Measurements from ENCODE around the gene RPS6KA1.
"Not testable (repeated sequence)": the region's sequence is repeated elsewhere in the genome, so short reads cannot be mapped to it uniquely, and the experiment has no call there.

The RPS6KA1 gene

GRCh38 chr1:26529655-26530409 is at the start of gene RPS6KA1:
Gene RPS6KA1, plus strand, starts transcription at chr1:26529761. Its CDS starts 160 bp downstream, at chr1:26529921.
- peak; percentile 67 for DNase-seq

GRCh38 chr1:26482921-26483320 is 46.6 kb upstream of the RPS6KA1 start:
- no peak for DNase-seq

- DNase-seq, result no peak
Measured at GRCh38 chr1:26483980-26484379, 45.6 kb upstream of the RPS6KA1 start.

GRCh38 chr1:26490155-26490554 is 39.4 kb upstream of the RPS6KA1 start:
- DNase-seq, result no peak

GRCh38 chr1:26493267-26493666 is 36.3 kb upstream of the RPS6KA1 start:
- no peak for DNase-seq

- DNase-seq, result no peak
Measured at GRCh38 chr1:26493938-26494337, 35.6 kb upstream of the RPS6KA1 start.

GRCh38 chr1:26496861-26497260 is 32.7 kb upstream of the RPS6KA1 start:
- no peak for DNase-seq

- DNase-seq, result no peak
Measured at GRCh38 chr1:26498894-26499293, 30.7 kb upstream of the RPS6KA1 start.

- DNase-seq, result peak; percentile 94
Measured at GRCh38 chr1:26500488-26501175, 28.9 kb upstream of the RPS6KA1 start.

GRCh38 chr1:26510711-26511110 is 18.9 kb upstream of the RPS6KA1 start:
- DNase-seq, result not testable (repeated sequence)

- DNase-seq, result not testable (repeated sequence)
Measured at GRCh38 chr1:26515836-26516235, 13.7 kb upstream of the RPS6KA1 start.

- no peak for DNase-seq
Measured at GRCh38 chr1:26516987-26517765, 12.4 kb upstream of the RPS6KA1 start.

- DNase-seq, result no peak
Measured at GRCh38 chr1:26517766-26518049, 11.9 kb upstream of the RPS6KA1 start.

- DNase-seq, result no peak
Measured at GRCh38 chr1:26518355-26518754, 11.2 kb upstream of the RPS6KA1 start.

GRCh38 chr1:26520339-26520738 is 9.2 kb upstream of the RPS6KA1 start:
- DNase-seq, result no peak

GRCh38 chr1:26521669-26522030 is 7.9 kb upstream of the RPS6KA1 start:
- no peak for DNase-seq

GRCh38 chr1:26522073-26522472 is 7.5 kb upstream of the RPS6KA1 start:
- no peak for DNase-seq

- DNase-seq, result no peak
Measured at GRCh38 chr1:26524181-26524580, 5.4 kb upstream of the RPS6KA1 start.

- DNase-seq, result no peak
Measured at GRCh38 chr1:26526287-26526686, 3.3 kb upstream of the RPS6KA1 start.

- DNase-seq, result no peak
Measured at GRCh38 chr1:26529405-26529654, 231 bp upstream of the RPS6KA1 start.

- DNase-seq, result no peak
Measured at GRCh38 chr1:26530410-26530894, 891 bp downstream of the RPS6KA1 start.

GRCh38 chr1:26530895-26531598 is 1.5 kb downstream of the RPS6KA1 start:
- DNase-seq, result no peak

- no peak for DNase-seq
Measured at GRCh38 chr1:26531651-26532131, 2.1 kb downstream of the RPS6KA1 start.
